HG02943 (cell line): ENCODE results near the gene PTPN5.
"Not testable (repeated sequence)": the region's sequence is repeated elsewhere in the genome, so short reads cannot be mapped to it uniquely, and the experiment has no call there.

Source experiments
- ATAC-seq: cut with Tn5 transposase; IDR thresholded peaks from one replicate; pipeline ENCODE4 v1.9.1; 2021; ENCODE audit warnings: mild to moderate bottlenecking, low read depth, moderate library complexity; ENCODE audit not compliant: unreplicated experiment

The PTPN5 gene

GRCh38 chr11:18696638-18697225 is 94.9 kb downstream of the PTPN5 start:
- ATAC-seq = no peak

GRCh38 chr11:18692941-18693760 is 98.4 kb downstream of the PTPN5 start:
- no peak for ATAC-seq

- not testable (repeated sequence) for ATAC-seq
Measured at GRCh38 chr11:18691467-18692140, 100.0 kb downstream of the PTPN5 start.

GRCh38 chr11:18684267-18684666 is 107.3 kb downstream of the PTPN5 start:
- no peak for ATAC-seq

- no peak for ATAC-seq
Measured at GRCh38 chr11:18682466-18682865, 109.1 kb downstream of the PTPN5 start.

GRCh38 chr11:18681949-18682348 is 109.6 kb downstream of the PTPN5 start:
- ATAC-seq = not testable (repeated sequence)
